OCI-LY1 (cell line): ENCODE data around the gene PATJ.

Experiments
- H2AFZ ChIP-seq: fragments of 200-600 bp; sonication (generic), shearing (Covaris generic); 2 replicates; pipeline ENCODE4 v1.6.0; 2014; ENCODE audit warnings: antibody characterized with exemption, mild to moderate bottlenecking, low read length
- H3F3A ChIP-seq: fragments of 200-600 bp; sonication (generic), shearing (Covaris generic); 2 replicates; pipeline ENCODE4 v1.6.0; 2014; ENCODE audit warnings: mild to moderate bottlenecking, antibody characterized with exemption, low read length, moderate library complexity; ENCODE audit not compliant: insufficient read depth
- H3K27ac ChIP-seq: fragments of 200-600 bp; sonication (generic); 2 replicates; pipeline ENCODE4 v1.5.1; 2014; ENCODE audit warnings: low read length, mixed run types, mild to moderate bottlenecking, low read depth; ENCODE audit not compliant: poor library complexity, severe bottlenecking
- H3K27me3 ChIP-seq: fragments of 200-600 bp; sonication (generic); 2 replicates; pipeline ENCODE4 v1.6.0; 2014; ENCODE audit warnings: antibody characterized with exemption, mild to moderate bottlenecking, low read length, moderate library complexity; ENCODE audit not compliant: insufficient read depth
- H3K36me3 ChIP-seq: fragments of 200-600 bp; sonication (generic); 2 replicates; pipeline ENCODE4 v1.6.1; 2014; ENCODE audit warnings: mild to moderate bottlenecking, antibody characterized with exemption, low read length, moderate library complexity, mixed read lengths; ENCODE audit not compliant: insufficient read depth
- H3K4me1 ChIP-seq: fragments of 200-600 bp; sonication (generic); 2 replicates; pipeline ENCODE4 v1.5.1; 2014; ENCODE audit warnings: mild to moderate bottlenecking, low read length, moderate library complexity; ENCODE audit not compliant: insufficient read depth, severe bottlenecking
- H3K4me2 ChIP-seq: fragments of 200-600 bp; sonication (generic), shearing (Covaris generic); 2 replicates; pipeline ENCODE4 v1.6.1; 2014; ENCODE audit warnings: low read length
- H3K4me3 ChIP-seq: fragments of 200-600 bp; sonication (generic); 2 replicates; pipeline ENCODE4 v1.5.1; 2014; ENCODE audit warnings: low read length, low read depth, mild to moderate bottlenecking, mixed read lengths; ENCODE audit not compliant: poor library complexity, severe bottlenecking
- H3K79me2 ChIP-seq: fragments of 200-600 bp; shearing (Covaris generic); 2 replicates; pipeline ENCODE4 v1.6.1; 2016; ENCODE audit warnings: mixed run types, low read length, mixed read lengths; ENCODE audit not compliant: insufficient read depth
- H3K9ac ChIP-seq: fragments of 200-600 bp; sonication (generic), shearing (Covaris generic); 2 replicates; pipeline ENCODE4 v1.6.1; 2014; ENCODE audit warnings: mild to moderate bottlenecking, low read length, mixed read lengths
- H3K9me2 ChIP-seq: fragments of 200-600 bp; sonication (generic), shearing (Covaris generic); 2 replicates; pipeline ENCODE4 v1.6.1; 2014; ENCODE audit warnings: low read depth, mild to moderate bottlenecking, low read length, mixed read lengths
- H3K9me3 ChIP-seq: fragments of 200-600 bp; shearing (Covaris generic); 2 replicates; pipeline ENCODE4 v1.6.1; 2014; ENCODE audit warnings: low read length, mixed read lengths
- H4K20me1 ChIP-seq: fragments of 200-600 bp; sonication (generic), shearing (Covaris generic); 2 replicates; pipeline ENCODE4 v1.6.0; 2016; ENCODE audit warnings: mild to moderate bottlenecking, low read length; ENCODE audit not compliant: insufficient read depth
- CTCF ChIP-seq: fragments of 200-600 bp; sonication (generic), shearing (Covaris generic); IDR thresholded peaks from 2 replicates; pipeline ENCODE4 v1.5.1; 2017; ENCODE audit warnings: mild to moderate bottlenecking, antibody characterized with exemption, low read length, moderate library complexity, mixed read lengths
- EZH2 ChIP-seq: fragments of 200-600 bp; sonication (generic), shearing (Covaris generic); IDR thresholded peaks from 2 replicates; pipeline ENCODE4 v1.8.0; 2017; ENCODE audit warnings: borderline replicate concordance, mixed run types, mild to moderate bottlenecking, antibody characterized with exemption, low read length, moderate library complexity, mixed read lengths

The PATJ gene

DNA sequence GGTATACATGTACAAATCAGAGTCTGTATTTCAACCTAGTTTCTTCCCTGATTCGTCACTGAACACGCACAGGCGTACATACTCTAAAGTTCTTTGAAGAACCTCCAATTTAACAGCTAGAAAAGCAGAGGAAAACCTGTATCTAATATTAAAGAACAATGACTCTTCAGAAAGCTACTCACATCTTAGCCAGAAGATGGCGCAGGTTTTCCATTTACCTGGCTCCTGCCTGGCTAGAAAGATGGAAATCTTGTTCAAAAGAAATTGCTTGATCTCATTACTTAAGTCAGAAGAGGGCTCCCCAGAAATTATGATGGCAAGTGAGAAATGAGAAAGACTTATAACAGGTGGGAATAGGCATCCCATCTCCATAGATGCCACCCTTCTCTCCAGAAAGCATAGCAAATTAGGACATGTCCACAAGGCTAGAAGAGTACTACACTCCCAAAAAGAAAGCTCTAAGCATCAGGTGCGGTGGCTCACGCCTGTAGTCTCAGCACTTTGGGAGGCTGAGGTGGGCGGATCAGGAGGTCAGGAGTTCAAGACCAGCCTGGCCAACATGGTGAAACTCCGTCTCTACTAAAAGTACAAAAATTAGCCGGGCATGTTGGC lies 433.4 kb downstream of the PATJ start:
- Histone ChIP-seq H3K4me2 (no peak overlapping the region), H3K9ac (no peak overlapping the region)

GRCh38 chr1:62176597-62177312 lies 434.5 kb downstream of the PATJ start:
- H3K9me3 ChIP-seq: no peaks in the 10 kb centered on the region
- H3K79me2 ChIP-seq: no peaks in the 10 kb centered on the region
- H3K9me2 ChIP-seq: no peaks in the 10 kb centered on the region
- H3K27ac ChIP-seq: no peak overlapping the region
- H3K4me1 ChIP-seq: no peaks in the 10 kb centered on the region
- no peaks in the 10 kb centered on the region for H3K27me3 ChIP-seq
- no peak overlapping the region for H3K4me2 ChIP-seq
- H4K20me1 ChIP-seq: no peaks in the 10 kb centered on the region
- H3F3A ChIP-seq: no peaks in the 10 kb centered on the region
- TF ChIP-seq EZH2: no peak
- no peak for TF ChIP-seq CTCF
- H2AFZ ChIP-seq: no peak overlapping the region
- H3K9ac ChIP-seq: no peak overlapping the region
- no peak overlapping the region for H3K4me3 ChIP-seq
- H3K36me3 ChIP-seq: no peaks in the 10 kb centered on the region

More for the DNA sequence above, 433.4 kb downstream of the PATJ start:
- H3K27ac ChIP-seq: no peak overlapping the region
- H3K9me3 ChIP-seq: no peaks in the 10 kb centered on the region
- TF ChIP-seq EZH2: no peak
- TF ChIP-seq CTCF: peak; percentile 80
- H4K20me1 ChIP-seq: no peaks in the 10 kb centered on the region
- no peaks in the 10 kb centered on the region for H3K9me2 ChIP-seq
- no peaks in the 10 kb centered on the region for H3K4me1 ChIP-seq
- H2AFZ ChIP-seq: no peak overlapping the region
- no peak overlapping the region for H3K4me3 ChIP-seq
- H3K36me3 ChIP-seq: no peaks in the 10 kb centered on the region
- no peaks in the 10 kb centered on the region for H3K79me2 ChIP-seq
- H3F3A ChIP-seq: no peaks in the 10 kb centered on the region
- no peaks in the 10 kb centered on the region for H3K27me3 ChIP-seq

GRCh38 chr1:62177621-62178020 lies 435.3 kb downstream of the PATJ start:
- H3K4me2 ChIP-seq: no peak overlapping the region

More at GRCh38 chr1:62177621-62178020, 435.3 kb downstream of the PATJ start:
- H3K27me3 ChIP-seq: no peaks in the 10 kb centered on the region
- TF ChIP-seq CTCF (no peak), EZH2 (no peak)
- H3K4me1 ChIP-seq: no peaks in the 10 kb centered on the region
- no peaks in the 10 kb centered on the region for H3K79me2 ChIP-seq
- no peaks in the 10 kb centered on the region for H3K36me3 ChIP-seq
- H3F3A ChIP-seq: no peaks in the 10 kb centered on the region
- H3K4me3 ChIP-seq: no peak overlapping the region
- no peak overlapping the region for H3K9ac ChIP-seq
- H3K9me3 ChIP-seq: no peaks in the 10 kb centered on the region
- H2AFZ ChIP-seq: no peak overlapping the region
- H3K27ac ChIP-seq: no peak overlapping the region
- H4K20me1 ChIP-seq: no peaks in the 10 kb centered on the region
- H3K9me2 ChIP-seq: no peaks in the 10 kb centered on the region
